BJ (cell line): ENCODE data around the gene SLC8A1. TPM values are rescaled to one million over a fixed set of nuclear protein-coding genes. Genes with fewer than 3 reads are reported as not detected.

Source experiments
- CTCF ChIA-PET: fragments of 350-600 bp; formaldehyde crosslinking; extraction: SDS; loops from one replicate; lab custom pipeline; 2021; ENCODE audit warnings: antibody characterized with exemption, inconsistent platforms; lab: Yijun Ruan, JAX
- POLR2A ChIA-PET: fragments of 300-600 bp; sonication (Branson Sonifier 250); formaldehyde crosslinking; extraction: SDS; loops from one replicate; lab custom pipeline; 2021; ENCODE audit warnings: antibody characterized with exemption; lab: Charles Lee
- DNase-seq: peaks from one replicate; pipeline ENCODE4 v3.0.0-alpha.2; 2011; ENCODE audit warnings: low read depth
- H3K27me3 ChIP-seq: 2 replicates; pipeline ENCODE4 v1.6.0; 2011; ENCODE audit warnings: low read length; ENCODE audit not compliant: control insufficient read depth, insufficient read depth
- H3K36me3 ChIP-seq: 2 replicates; pipeline ENCODE4 v1.5.1; 2011; ENCODE audit warnings: low read length; ENCODE audit not compliant: control insufficient read depth, insufficient read depth
- H3K4me3 ChIP-seq: 2 replicates; pipeline ENCODE4 v1.5.1; 2011; ENCODE audit warnings: low read depth, mild to moderate bottlenecking, control low read depth, low read length
- polyA plus RNA-seq: library from polyadenylated mRNA; depleted of rRNA; stranded (reverse); fragments of >200 nt; gene quantifications from 2 replicates; pipeline ENCODE4 v1.2.3, GENCODE V29; 2011
- TF ChIP-seq, protein P1 (sequence below): IDR thresholded peaks from 2 replicates; pipeline ENCODE4 v1.5.1; 2011; ENCODE audit warnings: low read depth, mild to moderate bottlenecking, control low read depth, inconsistent platforms, low read length, moderate library complexity; ENCODE audit not compliant: insufficient read depth

The SLC8A1 gene
- polyA plus RNA-seq, 1 experiment: 18.5 TPM

DNA sequence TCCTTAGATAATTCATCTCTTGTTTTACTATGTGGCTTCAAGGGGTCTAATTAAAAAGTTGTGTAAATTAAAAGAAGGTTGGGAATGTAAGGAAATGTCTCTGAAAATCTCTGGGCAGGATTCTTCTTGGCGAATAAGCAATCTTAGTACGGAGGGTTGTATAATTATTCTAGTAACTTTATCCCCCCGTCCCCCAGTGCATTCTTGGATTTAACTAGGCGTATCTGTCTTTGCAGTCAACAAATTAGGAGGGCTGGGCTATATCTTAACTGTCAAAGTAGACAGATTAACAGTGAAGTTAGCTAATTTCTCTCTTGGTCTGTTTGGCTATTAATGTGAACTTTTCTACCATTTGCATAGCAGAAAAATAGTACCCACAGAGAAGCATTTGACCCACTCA, 343.0 kb downstream of the SLC8A1 start:
- H3K27me3 ChIP-seq: no peaks in the 10 kb centered on the region
- CTCF ChIA-PET: no interaction called here
- no peak overlapping the region for H3K4me3 ChIP-seq
- DNase-seq: no peak
- H3K36me3 ChIP-seq: no peaks in the 10 kb centered on the region
- POLR2A ChIA-PET: no interaction called here
- TF ChIP-seq, protein P1, sequence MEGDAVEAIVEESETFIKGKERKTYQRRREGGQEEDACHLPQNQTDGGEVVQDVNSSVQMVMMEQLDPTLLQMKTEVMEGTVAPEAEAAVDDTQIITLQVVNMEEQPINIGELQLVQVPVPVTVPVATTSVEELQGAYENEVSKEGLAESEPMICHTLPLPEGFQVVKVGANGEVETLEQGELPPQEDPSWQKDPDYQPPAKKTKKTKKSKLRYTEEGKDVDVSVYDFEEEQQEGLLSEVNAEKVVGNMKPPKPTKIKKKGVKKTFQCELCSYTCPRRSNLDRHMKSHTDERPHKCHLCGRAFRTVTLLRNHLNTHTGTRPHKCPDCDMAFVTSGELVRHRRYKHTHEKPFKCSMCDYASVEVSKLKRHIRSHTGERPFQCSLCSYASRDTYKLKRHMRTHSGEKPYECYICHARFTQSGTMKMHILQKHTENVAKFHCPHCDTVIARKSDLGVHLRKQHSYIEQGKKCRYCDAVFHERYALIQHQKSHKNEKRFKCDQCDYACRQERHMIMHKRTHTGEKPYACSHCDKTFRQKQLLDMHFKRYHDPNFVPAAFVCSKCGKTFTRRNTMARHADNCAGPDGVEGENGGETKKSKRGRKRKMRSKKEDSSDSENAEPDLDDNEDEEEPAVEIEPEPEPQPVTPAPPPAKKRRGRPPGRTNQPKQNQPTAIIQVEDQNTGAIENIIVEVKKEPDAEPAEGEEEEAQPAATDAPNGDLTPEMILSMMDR: no peak

DNA sequence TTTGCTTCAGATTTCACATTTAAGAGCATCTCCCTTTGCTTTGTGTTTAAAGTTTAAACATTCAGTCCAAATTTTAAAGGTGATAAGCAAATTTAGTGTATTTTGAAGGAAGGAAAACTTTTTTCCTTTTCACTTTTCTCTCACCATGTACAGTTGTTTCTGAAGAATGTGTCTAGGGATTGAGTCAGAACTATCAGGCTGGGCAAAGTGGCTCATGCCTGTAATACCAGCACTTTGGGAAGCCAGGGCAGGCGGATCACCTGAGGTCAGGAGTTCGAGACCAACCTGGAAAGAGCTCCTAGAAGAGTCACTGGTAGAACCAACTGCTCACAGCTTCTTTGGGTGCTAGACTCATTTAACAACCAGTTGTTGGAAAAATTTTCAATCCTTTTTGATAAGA, 345.8 kb downstream of the SLC8A1 start:
- TF ChIP-seq, protein P1: no peak
- CTCF ChIA-PET: interaction anchor here (0.7 to 1.2 kb wide), 3 partner anchors 10 to 27 kb away, joined by 3 read pairs; no protein-coding TSS in a partner anchor
- no peak for DNase-seq

DNA sequence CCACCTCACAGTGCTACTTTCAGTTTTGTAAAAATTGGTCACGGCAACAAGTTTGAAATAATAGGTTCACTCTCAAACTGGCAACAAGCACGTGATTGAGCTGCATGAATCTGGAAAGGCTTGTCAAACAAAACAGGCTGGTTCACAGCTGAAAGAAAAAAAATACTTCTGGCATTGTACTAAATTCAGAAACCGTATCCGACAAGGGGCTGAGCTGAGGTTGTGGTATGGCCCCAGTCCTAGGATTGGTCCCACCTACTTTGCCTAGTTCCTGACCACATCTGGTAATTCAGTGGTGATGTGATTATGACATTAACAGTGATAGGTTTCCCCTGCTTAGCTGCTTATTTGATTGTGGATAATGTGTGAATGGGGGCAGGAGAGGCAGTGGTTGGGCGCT, 346.3 kb downstream of the SLC8A1 start:
- ChIA-PET CTCF (interaction anchor here (0.7 to 1.2 kb wide), 3 partner anchors 9 to 27 kb away, joined by 3 read pairs; no protein-coding TSS in a partner anchor), POLR2A (interaction anchor here (0.6 to 0.9 kb wide), 2 partner anchors 96 to 1006 kb away, joined by 3 to 4 read pairs; no protein-coding TSS in a partner anchor)
- no peak for DNase-seq
- H3K4me3 ChIP-seq: no peak overlapping the region
- no peaks in the 10 kb centered on the region for H3K27me3 ChIP-seq
- no peaks in the 10 kb centered on the region for H3K36me3 ChIP-seq
- TF ChIP-seq, protein P1: no peak

More for the DNA sequence above, 345.8 kb downstream of the SLC8A1 start:
- Histone ChIP-seq H3K36me3 (no peaks in the 10 kb centered on the region), H3K27me3 (no peaks in the 10 kb centered on the region), H3K4me3 (no peak overlapping the region)
- POLR2A ChIA-PET: interaction anchor here (0.6 to 0.9 kb wide), 2 partner anchors 96 to 1007 kb away, joined by 3 to 4 read pairs; no protein-coding TSS in a partner anchor

DNA sequence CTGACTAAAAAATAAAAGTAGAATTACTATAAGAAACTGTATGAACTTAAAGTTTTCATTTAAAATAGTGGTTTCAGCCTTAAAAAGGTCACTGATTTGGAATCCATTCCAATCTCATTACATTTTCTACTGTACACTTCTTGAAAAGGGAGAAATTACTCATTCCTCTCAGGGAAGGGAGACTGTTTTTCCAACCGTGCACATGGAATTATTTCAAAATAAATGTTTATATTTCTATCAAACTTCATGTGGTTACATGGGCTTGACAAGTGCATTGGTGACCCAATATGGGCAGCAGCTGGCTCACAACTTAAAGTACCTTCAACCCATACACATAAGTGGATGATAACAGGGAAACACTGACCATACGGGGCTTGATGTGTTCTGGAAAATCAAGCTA, 348.3 kb downstream of the SLC8A1 start:
- ChIA-PET CTCF (interaction anchor here (1.0 to 1.3 kb wide), 2 partner anchors 70 to 655 kb away, joined by 3 read pairs; no protein-coding TSS in a partner anchor), POLR2A (interaction anchor here (0.7 to 1.6 kb wide), 4 partner anchors 24 to 100 kb away, joined by 3 to 8 read pairs (median 4); no protein-coding TSS in a partner anchor)
- peak; percentile 65 for DNase-seq
- Histone ChIP-seq H3K36me3 (no peaks in the 10 kb centered on the region), H3K4me3 (no peak overlapping the region), H3K27me3 (no peaks in the 10 kb centered on the region)
- TF ChIP-seq, protein P1: no peak

DNA sequence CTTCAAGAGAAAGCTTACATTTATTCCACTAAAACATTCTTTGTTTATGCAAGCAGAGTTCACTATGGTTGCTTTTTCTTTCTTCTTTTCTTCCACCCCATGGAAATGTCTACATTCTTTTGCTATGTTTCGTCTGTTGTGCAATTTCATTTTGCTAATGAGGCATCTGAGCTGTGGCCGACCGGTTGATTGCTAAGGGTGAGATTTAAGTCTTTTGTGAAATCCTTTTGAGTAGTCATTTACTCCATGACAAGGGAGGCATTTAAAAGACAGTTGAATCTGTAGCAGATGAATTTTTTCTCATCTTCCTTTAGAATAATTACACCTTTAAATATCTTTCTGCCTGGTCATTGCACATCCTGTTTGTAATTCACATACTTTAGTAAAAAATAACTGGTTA, 348.7 kb downstream of the SLC8A1 start:
- H3K27me3 ChIP-seq: no peaks in the 10 kb centered on the region
- no peak overlapping the region for H3K4me3 ChIP-seq
- ChIA-PET POLR2A (interaction anchor here (0.7 to 1.6 kb wide), 4 partner anchors 24 to 101 kb away, joined by 3 to 8 read pairs (median 4); no protein-coding TSS in a partner anchor), CTCF (interaction anchor here (0.6 to 1.3 kb wide), 3 partner anchors 70 to 656 kb away, joined by 3 read pairs; no protein-coding TSS in a partner anchor)
- no peaks in the 10 kb centered on the region for H3K36me3 ChIP-seq
- TF ChIP-seq, protein P1: no peak
- peak; percentile 66 for DNase-seq
